Inflammatory macrophage treated with lipopolysaccharide for 4 hours (primary cell): Measurements from ENCODE around the gene ASTN2.
A peak's percentile ranks its signal among the peaks of the same experiment; 100 is the strongest.

ENCODE experiments used
- DNase-seq: peaks from one replicate; pipeline ENCODE4 v3.0.0-alpha.2; 2020

The ASTN2 gene

DNA sequence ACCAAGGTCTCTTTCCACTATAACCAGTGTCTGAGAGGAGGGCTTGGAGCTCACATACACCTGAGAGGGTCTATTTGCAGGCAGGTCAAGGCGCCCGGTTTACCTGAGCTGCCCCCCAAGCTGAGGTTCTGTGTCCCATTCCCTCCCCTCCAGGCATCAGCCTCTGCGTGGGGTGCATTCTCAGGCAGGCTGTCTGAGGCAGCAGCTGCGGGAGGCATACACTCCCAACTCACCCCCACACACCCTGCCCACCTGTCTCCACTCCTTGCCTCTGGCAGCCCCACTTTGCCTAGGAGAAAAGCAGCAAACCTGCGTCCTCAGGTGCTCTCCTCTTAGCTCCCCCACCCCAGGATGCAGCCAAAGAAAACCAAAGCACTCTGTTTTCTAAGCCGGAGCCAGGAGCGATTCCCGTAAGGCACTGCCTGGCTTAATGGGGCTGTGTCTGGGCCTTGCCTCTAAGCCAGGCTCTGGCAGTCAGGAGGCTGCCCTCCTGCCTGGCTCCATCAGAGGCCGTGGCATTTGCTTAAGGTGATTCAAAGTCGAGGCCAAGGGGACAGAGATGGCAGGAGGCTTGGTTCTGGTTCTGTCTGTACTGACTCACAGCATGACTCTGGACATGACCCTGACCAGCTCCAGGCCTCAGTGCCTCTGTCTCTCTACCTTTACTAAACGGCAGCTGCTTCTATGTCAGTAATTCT is 867.0 kb downstream of the ASTN2 start:
- no peak for DNase-seq

DNA sequence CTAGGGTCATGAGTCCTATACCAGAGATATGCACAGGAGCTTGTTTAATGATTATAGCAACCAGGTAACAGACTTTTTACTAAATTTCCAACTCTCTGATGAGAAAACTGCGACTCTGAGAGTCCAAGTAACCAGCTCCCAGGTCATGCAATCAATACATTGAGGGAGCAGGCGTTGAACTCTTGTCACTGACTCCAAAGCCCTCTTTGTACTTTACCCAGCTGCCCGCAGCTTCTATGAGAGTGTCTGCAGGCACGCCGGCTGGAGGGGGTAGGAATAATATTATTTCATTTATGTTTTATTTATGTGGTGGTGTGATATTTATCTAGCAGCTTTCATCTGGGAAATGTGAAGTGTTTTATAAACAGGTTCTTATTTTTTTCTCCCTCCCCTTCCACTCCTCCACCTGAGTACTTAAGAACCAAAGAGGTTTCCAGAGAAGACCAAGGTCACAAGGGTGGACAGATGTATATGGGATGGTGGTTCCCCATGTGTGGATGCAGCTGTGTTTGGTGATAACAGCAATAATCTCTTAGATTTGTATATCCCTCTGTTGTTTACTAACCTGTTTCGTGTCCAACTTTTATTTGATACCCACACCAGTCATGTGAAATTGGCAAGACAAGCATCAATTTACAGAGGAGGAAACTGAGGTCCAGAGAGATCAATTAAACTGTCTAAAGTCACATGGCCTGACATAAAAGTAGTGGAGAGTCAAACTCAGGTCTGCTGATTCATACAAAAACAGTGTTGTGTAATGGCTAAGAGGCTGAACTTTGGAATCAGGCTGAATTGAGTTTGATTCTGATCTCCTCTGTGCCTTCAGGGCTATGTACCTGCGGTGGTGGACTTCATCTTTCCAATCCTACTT is 867.9 kb downstream of the ASTN2 start:
- no peak for DNase-seq

DNA sequence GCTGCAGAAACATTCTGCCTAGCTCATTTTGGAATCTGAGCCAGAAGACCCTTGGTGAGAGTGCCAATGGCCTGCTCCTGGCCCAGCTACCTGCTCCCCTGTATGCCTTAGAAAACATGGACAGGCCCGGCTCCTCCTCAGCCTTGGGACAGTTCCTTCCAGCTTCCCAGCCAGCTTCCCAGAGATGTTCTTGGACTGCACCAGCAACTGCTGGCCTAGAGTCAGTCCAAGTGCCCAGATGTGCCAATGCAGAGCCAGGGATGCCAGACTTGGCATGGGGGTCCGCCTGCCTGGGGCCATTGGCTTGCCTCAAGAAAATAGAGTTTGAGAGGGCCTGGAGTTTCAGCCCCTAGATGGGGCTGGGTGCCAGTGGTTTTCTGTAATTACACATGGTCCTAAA is 870.0 kb downstream of the ASTN2 start:
- no peak for DNase-seq

DNA sequence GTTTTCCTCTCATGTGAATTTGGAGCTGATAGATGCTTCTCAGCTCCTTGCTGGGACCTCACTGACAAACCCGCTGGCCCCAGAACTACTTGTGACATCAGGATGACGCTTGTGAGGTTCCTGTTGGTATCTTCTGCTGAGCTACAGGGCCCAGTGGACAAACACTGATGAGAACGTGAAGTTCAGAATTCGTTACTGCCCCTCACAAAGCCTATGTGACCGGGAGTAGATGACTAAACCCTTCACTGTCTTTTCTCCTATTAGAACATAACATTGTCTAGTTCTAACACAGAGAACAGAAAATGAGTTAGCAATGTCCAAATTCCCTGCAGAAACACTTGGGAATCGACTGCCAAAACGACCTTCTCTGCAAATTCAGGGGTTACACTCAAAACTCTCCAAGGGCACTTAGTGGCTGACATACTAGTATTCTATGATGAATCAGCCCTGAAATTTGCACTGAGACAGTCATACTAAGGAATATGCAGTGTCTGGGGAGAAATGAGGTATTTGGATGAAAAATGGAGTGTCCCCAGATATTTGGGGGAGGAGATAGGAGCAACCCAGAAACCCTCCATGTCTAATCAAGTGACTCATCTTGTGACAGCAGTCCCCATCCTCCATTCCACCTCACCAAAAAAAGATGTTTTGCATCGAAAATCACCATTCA is 871.0 kb downstream of the ASTN2 start:
- no peak for DNase-seq

DNA sequence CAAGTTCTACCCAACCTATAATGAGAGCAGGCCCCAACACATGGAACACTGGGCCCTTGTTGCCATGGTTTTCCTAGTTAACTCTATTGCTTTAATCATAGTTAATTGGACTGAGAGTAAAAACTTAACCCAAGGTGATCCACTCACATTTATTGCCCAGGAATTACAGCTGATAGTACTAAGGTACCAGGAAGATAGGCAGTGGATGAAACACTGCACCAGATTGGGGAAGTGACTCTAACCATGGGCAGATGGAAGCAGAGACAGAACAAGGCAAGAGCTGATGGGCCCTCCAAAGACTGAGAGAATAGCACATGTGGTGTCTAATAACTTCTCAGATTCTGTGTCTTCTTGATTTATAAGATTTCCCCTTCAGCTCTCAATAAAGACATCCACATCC is 873.5 kb downstream of the ASTN2 start:
- no peak for DNase-seq

DNA sequence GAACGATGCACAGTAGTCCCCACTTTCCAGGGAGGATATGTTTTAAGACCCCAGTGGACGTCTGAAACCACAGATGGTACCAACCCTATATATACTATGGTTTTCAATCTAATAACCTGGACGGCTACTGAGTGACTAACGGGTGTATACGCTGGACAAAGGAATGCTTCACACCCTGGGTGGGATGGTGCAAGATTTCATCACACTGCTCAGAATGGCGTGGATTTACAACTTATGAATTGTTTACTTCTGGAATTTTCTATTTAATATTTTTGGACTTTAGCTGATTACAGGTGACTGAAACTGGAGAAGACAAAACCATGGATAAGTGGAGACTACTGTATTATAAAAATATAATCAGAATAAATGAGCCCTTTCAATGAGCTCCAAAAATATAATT is 875.3 kb downstream of the ASTN2 start:
- no peak for DNase-seq

DNA sequence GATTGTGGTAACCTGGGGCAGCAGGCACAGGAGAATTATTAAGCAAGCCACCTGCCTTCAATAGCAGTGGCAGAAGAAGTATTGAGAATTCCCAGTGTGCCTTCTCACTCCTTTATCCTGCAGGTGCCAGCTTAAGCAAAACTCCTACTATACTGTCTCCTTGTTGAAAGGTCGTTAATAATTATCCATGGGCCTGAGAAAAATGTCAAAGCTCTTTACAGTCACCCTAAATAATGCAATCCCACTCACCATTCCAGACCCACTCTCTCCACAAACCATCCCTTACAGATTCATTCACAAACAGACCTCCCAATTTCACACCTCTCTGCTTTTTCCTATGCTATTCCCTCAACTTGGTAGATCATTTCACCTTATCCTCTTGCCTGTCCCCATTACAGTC is 889.2 kb downstream of the ASTN2 start:
- DNase-seq = no peak

DNA sequence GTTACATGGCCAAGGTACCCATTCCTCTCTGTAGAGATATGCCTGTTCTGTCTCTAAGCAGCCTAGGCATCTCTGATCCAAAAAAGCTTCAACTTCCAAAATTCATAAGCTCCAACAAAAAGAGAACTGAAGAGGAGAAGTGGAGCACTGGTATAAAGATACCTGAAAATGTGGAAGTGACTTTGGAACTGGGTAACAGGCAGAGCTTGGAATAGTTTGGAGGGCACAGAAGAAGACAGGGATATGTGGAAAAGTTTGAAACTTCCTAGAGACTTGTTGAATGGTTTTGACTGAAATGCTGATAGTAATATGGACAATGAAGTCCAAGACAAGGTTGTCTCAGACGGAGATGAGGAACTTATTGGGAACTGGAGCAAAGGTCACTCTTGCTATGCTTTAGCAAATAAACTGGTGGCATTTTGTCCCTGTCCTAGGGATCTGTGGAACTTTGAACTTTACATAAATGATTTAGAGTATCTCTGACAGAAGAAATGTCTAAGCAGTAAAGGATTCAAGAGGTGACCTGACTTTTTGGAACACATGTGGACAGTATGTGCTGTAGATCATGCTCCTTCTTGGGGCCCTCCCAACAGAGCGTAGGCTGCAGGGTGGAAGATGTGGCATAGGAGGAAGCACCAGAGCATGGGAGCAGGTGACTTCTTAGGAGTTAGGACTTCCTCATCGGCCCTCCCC is 889.9 kb downstream of the ASTN2 start:
- no peak for DNase-seq

DNA sequence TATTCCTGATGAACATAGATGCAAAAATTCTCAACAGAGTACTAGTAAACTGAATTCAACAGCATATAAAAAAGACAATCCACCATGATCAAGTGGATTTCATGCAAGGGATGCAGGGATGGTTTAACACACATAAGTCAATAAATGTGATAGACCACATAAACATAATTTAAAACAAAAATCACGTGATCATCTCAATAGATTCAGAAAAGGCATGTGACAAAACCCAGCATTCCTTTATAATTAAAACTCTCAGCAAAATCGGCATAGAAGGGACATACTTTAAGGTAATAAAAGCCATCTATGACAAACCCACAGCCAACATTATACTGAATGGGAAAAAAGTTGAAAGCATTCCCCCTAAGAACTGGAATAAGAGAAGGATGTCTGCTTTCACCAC is 894.6 kb downstream of the ASTN2 start:
- DNase-seq = no peak

DNA sequence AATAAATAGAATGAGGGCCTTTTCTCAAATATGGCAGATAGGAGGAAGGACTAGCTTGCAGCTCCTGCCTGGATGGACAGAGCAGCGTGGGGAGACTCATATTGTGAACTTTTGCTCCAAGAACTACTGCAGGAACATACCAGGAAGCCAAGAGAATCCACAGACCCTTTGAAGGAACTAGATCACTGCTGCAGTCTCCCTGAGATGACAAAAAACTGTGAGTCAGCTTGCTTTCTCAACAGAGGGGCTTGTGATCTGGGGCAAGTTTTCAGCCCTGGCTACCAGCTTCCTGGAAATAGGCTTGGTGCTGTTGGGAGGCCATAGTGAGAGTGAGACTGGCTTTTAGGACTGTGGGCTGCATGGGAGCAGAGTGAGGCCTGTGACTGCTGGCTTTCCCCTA is 898.4 kb downstream of the ASTN2 start:
- DNase-seq = peak; percentile 7

DNA sequence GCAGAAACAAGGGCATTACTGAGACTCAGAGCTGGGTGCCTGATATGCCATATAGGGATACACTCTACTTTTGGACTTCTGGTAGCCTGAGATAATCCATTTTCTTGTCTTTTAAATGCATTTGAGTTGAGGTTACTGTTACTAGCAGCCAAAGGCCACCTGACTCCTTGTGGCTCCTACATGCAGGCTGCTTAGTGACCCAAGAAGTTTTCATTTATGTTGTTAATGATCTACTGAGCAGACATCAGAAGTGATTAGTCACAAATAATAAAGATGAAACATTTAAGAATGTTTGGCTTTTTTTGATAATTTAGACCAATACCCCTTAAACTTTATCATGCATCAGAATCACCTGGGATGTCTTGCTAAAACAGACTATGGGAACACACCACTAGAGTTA is 899.3 kb downstream of the ASTN2 start:
- no peak for DNase-seq

DNA sequence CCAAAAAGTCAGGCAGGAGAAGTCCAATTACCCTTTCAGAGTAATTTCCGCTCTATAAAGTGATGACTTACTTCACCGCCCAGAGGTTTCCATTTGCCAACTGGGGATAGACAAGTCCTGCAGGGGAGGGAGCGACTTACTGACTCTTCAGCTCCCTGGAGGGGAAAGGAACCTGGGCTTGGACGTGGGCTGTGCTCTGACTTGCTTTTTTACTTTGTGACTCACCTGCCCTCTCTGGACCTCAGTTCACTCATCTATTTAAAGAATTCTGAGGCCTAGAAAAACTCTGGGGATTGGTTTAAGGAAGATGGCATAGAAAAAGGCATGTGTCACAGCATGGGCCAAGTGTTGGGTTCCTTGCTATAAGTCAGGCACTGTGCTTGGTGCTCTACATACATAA is 908.2 kb downstream of the ASTN2 start:
- DNase-seq = no peak

DNA sequence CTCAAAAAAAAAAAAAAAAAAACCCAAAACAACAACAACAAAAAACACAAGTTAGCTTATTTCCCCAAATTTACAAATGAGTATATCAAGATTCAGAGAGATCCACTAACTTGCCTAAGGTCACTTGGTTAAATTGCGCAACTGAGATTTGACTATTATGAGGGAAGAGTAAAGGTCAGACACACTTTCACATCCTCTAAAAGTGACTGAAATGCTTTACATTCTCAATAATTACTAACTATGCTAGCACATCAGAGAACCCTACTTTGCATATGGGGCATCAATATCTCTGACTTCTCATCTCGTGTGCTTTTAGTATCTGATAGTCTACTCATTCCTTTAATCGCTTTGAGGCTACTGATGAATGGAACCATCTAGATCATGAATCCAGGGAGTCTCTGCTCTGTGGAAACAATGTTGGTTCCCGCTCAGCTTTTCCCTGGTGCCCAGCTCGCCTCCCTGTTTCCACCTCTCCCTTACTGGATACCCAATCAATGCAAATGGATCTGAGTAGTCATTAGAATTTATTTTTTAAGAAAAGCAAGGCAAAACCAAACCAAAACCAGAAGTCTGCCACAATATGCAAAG is 909.9 kb downstream of the ASTN2 start:
- DNase-seq = peak; percentile 91

DNA sequence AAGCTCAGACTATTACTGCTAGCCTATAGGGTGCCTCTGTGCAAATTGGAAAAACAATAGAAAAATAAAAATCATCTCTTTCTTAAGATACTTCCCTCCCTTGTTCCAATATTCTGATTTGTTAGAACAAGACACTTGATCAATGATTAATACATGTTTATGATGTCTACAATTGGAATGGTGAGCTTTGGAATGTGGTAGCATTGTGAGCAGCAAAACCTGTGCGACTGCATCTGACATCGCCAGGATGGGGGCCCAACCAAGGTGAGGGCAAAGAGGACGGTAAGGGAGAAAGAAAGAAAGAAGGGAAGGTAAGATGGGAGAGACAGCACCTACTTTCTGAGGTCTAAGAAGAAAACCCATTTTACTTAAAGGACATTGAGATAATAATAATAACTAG is 910.8 kb downstream of the ASTN2 start:
- DNase-seq = no peak

DNA sequence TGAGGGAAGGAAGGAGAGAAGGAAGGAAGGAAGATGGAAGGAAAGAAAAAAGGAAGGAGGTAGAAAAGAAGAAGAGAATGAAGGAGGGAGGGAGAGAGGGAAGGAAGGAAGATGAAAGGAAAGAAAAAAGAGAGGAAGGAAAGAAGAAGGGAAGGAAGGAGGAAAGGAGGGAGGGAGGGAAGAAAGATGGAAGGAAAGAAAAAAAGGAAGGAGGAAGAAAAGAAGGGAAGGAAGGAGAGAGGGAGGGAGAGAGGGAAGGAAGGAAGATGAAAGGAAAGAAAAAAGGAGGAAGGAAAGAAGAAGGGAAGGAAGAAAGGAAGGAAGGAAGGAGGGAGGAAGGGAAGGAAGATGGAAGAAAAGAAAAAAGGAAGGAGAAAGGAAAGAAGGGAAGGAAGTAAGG is 912.1 kb downstream of the ASTN2 start:
- DNase-seq = no peak

DNA sequence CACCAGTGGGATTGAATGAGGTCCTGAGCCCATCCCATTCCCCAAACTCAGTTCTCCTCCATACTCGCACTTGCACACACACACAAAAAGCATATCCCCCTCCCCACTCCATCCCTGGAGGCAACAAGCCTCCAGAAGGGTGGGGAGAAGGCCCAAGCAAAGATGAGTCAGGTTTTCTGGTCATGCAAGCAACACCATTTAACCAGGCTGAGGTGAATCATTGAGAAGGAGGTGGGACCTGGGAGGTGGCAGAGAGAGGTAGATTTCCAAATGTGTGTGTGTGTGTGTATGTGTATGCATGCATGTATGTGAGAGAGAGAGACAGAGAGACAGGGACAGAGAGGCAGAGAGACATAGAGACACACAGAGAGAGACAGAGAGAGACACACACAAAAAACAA is 913.0 kb downstream of the ASTN2 start:
- DNase-seq = no peak

DNA sequence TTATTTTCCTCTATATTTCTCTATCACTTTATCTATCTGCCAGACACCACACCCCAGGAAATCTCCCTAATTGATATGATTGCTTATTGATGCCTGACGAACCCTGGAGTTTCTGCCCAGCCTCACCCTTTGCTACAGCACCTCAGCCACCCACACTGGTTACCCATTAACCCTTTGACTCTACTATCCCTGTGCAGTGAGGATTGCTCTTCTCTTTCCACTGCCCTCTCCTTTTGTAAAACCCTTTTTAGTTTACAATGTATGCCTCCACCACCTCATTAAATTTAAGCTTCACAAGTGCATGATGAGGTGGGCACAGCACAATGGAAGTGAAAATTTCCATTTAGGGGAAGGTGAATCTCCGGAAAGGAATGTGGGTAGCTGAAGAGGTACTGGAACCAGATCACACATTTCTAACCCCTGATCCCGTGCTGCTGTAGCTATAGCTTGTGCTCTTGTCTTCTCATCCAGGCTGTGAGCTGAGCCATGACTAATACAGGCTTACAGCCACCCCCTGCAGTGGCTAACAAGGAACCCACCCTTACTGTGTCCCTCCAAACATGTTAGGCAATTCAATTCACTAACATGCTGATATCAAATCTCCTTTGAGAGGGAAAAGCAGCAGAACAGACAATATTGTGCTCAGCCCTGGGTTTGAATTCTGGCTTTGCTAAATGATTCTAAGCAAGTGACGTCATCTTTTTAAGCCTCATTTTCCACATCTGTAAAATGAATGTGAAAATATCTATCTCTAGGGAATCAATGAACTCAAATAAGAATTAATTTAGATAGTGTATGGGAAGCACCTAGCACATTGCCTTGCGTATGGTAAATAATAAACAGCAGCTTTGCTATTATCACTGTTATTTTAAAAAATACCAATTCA is 914.6 kb downstream of the ASTN2 start:
- DNase-seq = no peak

DNA sequence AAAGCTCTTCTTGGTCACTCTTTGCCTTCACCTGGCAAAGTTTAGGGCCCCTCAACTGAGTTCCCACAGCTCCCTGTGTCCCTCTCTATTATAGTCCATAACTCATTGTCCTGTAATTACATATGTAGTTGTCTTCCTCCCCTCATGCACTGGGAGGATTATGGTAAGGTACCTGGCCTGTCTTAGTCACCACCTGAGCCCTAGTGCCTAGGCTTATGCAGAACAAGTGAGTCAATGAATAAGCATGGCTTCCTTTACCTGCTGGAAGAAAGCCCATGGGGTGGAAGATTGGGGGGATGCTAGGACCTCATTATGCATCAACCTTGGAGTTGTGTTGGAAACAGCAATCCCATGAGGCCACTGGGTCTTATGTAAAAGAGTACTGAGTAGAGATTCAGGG is 915.4 kb downstream of the ASTN2 start:
- no peak for DNase-seq

DNA sequence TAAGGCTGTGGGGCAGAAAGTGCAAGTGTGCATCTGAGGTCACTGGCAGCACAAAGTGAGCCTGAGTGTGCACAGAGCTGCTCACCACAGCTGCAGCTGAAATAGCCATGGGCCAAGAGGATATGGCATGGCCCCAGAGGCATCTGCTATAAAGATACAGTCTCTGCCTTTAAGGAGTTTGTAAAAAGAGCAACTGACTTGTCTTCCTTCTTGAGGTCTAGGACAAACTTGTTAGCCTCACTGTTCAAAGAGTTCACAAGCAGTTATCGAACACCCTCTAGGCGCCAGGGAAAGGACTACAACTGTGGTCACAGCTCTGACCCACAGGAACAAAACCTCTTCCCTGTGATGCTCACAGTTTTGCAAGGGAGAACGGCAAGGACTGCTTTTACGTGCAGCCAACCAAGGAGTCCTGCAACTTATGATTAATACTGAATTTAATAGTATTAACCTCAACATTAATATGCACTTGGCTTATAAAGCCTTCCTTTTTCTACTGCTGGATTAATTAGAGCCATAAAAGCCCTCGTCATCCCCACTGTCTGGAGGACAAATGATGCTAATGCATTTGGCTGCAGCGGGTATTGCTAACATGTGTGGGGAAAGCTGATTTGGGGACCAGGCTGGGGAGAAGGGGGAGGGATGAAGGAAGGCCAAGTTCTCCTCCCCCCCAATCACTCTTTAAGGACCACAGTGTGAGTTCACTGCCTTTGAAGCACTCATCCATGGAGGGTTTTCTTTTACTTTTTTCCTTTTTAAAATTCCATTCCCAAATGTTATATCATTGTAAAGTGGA is 917.6 kb downstream of the ASTN2 start:
- no peak for DNase-seq

DNA sequence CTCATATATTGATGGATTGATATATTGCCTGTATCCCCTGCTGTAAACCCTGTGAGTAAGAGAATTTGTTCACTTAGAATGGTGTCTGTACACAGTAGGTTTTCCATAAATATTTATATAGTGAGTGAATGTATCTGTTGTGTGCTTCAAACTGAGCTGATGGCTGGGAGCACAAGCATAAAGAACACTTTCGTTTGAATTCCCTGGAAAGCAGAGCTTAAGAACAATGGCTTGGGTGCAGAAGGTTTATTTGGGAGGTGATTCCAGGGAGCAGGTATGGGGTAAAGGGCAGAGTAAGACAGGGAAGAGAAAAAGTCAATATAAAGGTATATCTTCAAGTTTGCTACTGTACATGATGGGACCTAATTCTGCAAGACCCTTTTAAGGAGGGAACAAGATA is 918.7 kb downstream of the ASTN2 start:
- DNase-seq = no peak

DNA sequence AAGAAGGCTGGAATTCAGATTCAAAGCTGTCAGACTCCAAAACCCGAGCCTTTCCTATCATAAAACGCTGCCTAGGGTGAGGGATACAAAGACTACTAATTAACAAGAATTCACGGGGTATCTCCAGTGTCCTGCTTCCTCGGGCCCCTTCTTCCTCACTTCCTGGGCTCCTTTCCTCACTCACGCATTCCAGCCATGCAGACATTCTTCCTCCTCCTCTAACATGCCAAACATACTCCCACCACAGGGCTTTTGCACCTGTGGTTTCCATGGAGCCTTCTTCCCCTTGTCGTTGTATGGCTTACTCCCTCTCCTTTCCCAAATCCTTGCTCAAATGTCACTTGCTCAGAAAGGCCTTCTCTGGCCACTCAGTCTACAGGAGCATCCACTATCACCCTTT is 919.1 kb downstream of the ASTN2 start:
- no peak for DNase-seq
